Activated CD4-positive, CD25-positive, alpha-beta regulatory T cell treated with anti-CD3 and anti-CD28 coated beads, Interleukin-2, amount 50 U/mL, for 16 hours (primary cell): ENCODE results near the gene SMURF1.
"Not testable (repeated sequence)": the region's sequence is repeated elsewhere in the genome, so short reads cannot be mapped to it uniquely, and the experiment has no call there.

Source experiments
- DNase-seq: peaks from one replicate; pipeline ENCODE4 v3.0.0-alpha.2; 2020; ENCODE audit warnings: low read depth, low spot score

The SMURF1 gene

GRCh38 chr7:99121496-99122021 lies 22.3 kb downstream of the SMURF1 start:
- no peak for DNase-seq

DNA sequence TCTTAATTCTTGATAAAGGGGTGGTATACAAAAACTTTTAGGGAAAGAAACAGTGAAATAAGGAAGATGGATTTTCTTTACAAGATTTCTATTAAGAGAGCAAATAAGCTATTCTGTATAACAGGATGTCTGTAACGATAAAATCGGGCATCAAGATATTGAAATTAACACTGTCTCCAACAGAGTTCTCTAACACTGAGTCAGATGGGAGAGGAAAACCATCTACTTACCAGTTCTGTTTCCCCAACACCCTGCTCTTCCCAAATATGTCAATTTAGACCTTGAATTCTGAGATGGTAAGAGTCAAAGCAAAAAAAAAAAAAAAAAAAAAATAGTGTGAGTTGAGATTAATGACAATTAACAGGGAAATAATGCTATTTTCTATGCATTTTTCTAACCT lies 23.0 kb downstream of the SMURF1 start:
- no peak for DNase-seq

GRCh38 chr7:99120501-99120900 lies 23.4 kb downstream of the SMURF1 start:
- DNase-seq = no peak

DNA sequence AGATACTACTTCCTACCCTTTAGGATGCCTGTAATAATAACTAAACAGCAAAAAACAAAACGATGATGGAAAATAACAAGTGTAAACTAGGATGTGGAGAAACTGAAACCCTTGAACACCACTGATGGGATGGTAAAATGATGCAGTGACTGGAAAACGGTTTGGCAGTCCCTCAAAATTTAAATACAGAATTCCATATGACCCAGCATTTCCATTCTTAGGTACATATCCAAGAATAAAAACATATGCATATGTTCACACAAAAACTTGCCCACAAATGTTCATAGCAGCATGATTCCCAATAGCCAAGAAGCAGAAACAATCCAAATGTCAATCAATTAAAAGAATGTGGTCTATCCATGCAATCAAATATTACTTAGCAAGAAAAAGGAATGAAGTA lies 25.8 kb downstream of the SMURF1 start:
- no peak for DNase-seq

DNA sequence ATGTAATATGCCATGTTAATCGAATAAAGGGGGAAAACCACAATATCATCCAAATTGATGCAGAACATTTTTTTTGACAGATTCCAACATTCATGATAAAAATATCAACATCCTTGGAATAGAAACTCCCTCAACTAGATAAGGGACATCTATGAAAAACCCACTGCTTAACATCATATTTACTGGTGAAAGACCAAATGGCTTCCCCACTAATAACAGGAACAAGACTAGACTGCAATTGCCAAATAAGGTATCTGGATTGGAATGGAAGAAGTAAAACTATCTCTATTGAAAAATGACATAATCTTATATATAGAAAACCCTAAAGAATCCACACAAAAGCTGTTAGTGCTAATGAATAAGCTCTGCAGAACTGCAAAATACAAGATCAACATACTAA lies 27.8 kb downstream of the SMURF1 start:
- DNase-seq = no peak

DNA sequence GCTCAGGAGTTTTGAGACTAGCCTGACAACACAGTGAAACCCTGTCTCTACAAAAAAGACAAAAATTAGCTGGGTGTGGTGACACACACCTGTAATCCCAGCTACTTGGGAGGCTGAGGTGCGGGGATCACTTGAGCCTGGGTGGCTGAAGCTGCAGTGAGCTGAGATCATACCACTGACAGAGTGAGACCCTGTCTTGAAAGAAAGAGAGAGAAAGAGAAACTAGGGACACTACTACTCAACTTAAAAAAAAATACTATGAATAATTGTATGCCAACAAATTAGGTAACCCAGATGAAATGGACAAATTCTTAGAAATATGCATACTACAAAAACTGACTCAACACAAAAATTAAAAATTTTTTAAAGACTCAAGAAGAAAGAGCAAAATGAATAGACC lies 28.5 kb downstream of the SMURF1 start:
- DNase-seq = no peak

DNA sequence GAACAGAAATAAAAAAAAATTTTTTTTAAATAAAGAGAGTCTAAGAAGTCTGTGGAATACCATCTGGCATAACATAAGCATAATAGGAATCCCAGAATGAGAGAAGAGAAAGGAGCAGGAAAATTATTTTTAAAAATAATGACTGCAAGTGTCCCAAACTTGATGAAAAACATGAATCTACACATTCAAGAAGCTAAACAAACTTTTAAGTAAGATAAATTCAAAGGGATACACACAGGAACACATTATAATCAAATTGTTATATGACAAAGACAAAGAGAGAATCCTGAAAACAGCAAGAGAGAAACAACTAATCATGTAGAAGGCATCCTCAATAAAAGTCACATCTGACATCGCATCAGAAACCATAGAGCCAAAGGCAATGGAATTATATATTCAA lies 30.9 kb downstream of the SMURF1 start:
- DNase-seq = no peak

DNA sequence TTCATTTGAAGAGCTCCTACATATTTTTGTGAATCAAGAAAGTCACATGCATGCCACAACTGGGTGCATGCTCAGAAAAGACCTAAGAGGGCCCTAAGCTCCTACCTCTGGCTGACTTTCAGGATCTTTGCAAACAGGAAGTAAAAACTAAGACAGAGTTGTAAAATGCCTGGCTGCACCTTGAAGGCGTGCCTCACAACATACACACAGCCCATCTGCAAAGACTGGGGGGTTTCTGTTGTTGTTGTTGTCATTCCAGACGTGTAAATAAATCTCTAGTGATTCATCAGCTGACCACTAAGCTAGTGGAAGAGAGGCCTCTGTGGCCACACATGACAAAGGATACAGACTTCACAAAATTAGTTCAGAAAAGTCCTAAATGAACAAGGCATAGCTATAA lies 31.8 kb downstream of the SMURF1 start:
- DNase-seq = no peak

GRCh38 chr7:99111591-99111990 lies 32.3 kb downstream of the SMURF1 start:
- DNase-seq = no peak

DNA sequence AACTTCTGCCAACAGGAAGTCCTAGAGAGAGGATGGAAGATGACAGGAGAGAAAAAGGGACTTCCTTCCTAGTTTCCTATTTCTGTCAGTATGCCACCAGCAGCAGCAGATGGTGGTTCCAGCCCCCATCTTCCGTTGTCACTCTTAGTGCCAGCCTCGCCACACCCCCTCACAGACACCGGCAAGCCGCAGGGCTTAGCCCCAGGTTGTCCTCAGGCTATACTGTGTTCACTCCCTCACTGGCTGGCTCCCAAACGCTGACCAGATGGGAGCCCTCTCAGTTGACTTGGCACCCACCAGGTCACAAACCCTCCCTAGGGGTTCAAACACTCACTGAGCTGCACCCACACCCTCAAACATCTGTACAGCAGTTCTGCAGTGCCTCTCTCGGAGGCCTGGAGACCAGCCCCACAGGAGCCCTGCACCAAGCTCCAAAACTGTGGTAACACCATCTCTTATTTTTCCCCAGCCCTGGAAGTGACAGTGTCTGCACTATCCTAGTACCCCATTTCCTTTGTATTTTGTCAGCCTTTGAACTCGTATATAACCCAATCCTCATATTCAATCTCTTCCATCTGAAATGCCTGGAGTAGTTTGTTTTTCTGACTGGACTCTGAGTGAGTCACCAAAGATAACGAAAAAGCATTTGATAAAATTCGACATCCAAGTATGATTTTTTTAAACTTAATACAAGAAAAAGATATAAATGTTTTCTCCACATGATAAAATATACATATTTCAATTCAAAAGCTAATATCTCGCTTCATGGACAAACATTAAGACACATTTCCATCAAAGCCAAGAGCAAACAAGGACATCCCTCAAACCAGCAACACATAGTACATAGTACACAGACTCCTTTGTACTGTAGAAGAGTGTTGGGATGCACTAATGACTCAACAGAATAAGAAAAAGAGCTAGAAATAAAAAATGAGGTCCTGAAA lies 34.5 kb downstream of the SMURF1 start:
- no peak for DNase-seq

GRCh38 chr7:99108613-99109012 lies 35.3 kb downstream of the SMURF1 start:
- DNase-seq = no peak

DNA sequence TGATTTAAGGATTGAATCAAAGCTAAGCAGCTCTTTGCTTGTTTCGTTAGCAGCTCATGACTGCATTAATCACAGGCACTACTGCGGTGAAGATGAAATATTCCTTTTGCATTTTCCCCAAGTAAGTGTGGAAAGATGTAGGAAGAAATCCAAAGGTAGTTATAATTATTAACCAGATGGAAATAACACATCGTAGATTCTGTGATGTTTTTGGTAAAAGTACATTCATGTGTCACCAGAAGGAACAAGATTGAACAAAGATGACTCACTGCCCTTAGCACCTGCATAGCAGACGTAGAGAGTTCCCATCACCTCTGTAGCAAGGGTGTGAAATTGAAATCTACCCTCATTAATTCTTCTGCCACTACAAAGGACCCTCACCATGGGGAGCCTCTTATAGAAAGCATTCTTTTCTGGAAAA lies 37.1 kb downstream of the SMURF1 start:
- DNase-seq = no peak

DNA sequence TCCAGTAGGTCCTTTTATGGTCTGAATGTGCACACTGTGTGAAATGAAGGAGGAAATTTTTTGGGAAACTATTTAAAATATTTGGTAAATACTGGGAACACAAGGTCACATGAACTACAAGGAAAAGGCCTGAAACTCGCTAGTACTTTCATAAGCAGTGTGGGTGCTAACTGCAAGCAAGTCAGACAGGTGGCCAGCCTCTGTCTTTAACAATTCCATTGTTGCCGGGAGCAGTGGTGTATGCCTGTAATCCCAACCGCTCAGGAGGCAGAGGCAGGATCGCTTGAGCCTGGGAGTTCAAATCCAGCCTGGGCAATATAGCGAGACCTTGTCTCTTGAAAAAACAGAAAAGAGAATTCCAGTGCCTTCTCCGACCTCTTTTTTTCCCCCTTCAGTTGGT lies 37.5 kb downstream of the SMURF1 start:
- no peak for DNase-seq

GRCh38 chr7:99105756-99106155 lies 38.2 kb downstream of the SMURF1 start:
- no peak for DNase-seq

- DNase-seq = no peak
Observed at GRCh38 chr7:99104631-99105030, 39.3 kb downstream of the SMURF1 start.

GRCh38 chr7:99103836-99104235 lies 40.1 kb downstream of the SMURF1 start:
- DNase-seq = not testable (repeated sequence)

GRCh38 chr7:99102809-99103690 lies 40.9 kb downstream of the SMURF1 start:
- DNase-seq = no peak

DNA sequence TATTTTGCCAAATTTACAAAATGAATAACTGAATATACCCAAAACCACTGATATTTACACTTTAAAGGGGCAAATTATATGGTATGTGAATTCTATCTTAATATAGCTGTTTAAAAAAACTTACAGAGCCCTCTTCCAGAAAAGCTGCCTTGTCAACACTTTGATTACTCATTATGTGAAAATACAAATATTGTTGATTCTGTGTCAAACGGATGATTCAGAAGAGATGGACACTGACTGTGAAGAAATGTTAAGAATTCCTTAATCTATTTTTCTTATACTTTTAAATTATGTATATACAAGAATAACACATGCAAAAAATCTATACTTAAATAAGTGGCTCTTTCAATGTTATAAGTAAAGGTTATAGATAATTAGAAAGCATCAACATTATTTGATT lies 41.5 kb downstream of the SMURF1 start:
- no peak for DNase-seq

GRCh38 chr7:99101516-99101915 lies 42.4 kb downstream of the SMURF1 start:
- DNase-seq = not testable (repeated sequence)

GRCh38 chr7:99099499-99100077 lies 44.3 kb downstream of the SMURF1 start:
- no peak for DNase-seq

- no peak for DNase-seq
Observed at GRCh38 chr7:99098824-99099498, 44.9 kb downstream of the SMURF1 start.
